Ascending aorta (tissue), 2 donors: ENCODE results near the gene CMTM8. TPM values are rescaled to one million over a fixed set of nuclear protein-coding genes. Genes with fewer than 3 reads are reported as not detected.

Experiments used
- DNase-seq, 2 donors: peaks; one replicate each; pipeline ENCODE4 v3.0.0-alpha.2; 2019; ENCODE audit warnings: low spot score in 2 of 2
- H3K27ac ChIP-seq, 2 donors: fragments of 200-600 bp; sonication (generic); one replicate each; pipeline ENCODE4 v1.5.1; 2016 to 2017; ENCODE audit warnings: mild to moderate bottlenecking in 1 of 2
- H3K27me3 ChIP-seq: fragments of 200-600 bp; sonication (generic); one replicate; pipeline ENCODE4 v1.5.1; 2017
- H3K36me3 ChIP-seq, 2 donors: fragments of 200-600 bp; sonication (generic); one replicate each; pipeline ENCODE4 v1.5.1; 2016
- H3K4me1 ChIP-seq, 2 donors: fragments of 200-600 bp; sonication (generic); one replicate each; pipeline ENCODE4 v1.5.1; 2016 to 2017; ENCODE audit warnings: mild to moderate bottlenecking in 1 of 2
- H3K4me3 ChIP-seq, 2 donors: fragments of 200-600 bp; sonication (generic); one replicate each; pipeline ENCODE4 v1.5.1; 2016 to 2017; ENCODE audit warnings: mild to moderate bottlenecking in 1 of 2
- H3K9me3 ChIP-seq, 2 donors: fragments of 200-600 bp; sonication (generic); one replicate each; pipeline ENCODE4 v1.5.1; 2016
- CTCF ChIP-seq, 3 experiments: fragments of 200-600 bp in 2 of 3; fragments of 450-650 bp in 1 of 3; sonication (generic) in 2 of 3; IDR thresholded peaks; one replicate each; pipeline ENCODE4 v1.5.1; 2016 to 2019; ENCODE audit warnings: antibody characterized with exemption in 3 of 3, mild to moderate bottlenecking in 1 of 3, moderate library complexity in 1 of 3
- intact Hi-C: fragments of 100-400 bp; cut with DNase I; formaldehyde crosslinking; loops from one replicate; pipeline ENCODE4 v1.15.1; 2023
- total RNA-seq: library from RNA; depleted of rRNA; stranded (reverse); fragments of >200 nt; gene quantifications from one replicate; pipeline ENCODE4 v1.1.0, GENCODE V29; 2016

CMTM8 gene
- total RNA-seq, 1 donor from 2014 or later: 6.6 TPM

- DNase-seq: no peak
- no peak overlapping the region for H3K4me3 ChIP-seq
- no peak for TF ChIP-seq CTCF (IDR thresholded peaks at IDR 0.05)
- no peak overlapping the region for H3K27ac ChIP-seq
- H3K4me1 ChIP-seq: no peaks in the 10 kb centered on the region
- H3K27me3 ChIP-seq: no peaks in the 10 kb centered on the region
- no peaks in the 10 kb centered on the region for H3K9me3 ChIP-seq
- intact Hi-C loops: no loop called here
- no peaks in the 10 kb centered on the region for H3K36me3 ChIP-seq
Observed at GRCh38 chr3:32340611-32341365, 102.3 kb downstream of the CMTM8 start.

GRCh38 chr3:32347343-32348125, 109.1 kb downstream of the CMTM8 start:
- Histone ChIP-seq H3K4me3 (no peak overlapping the region), H3K4me1 (no peaks in the 10 kb centered on the region), H3K27me3 (no peaks in the 10 kb centered on the region), H3K27ac (peak overlapping the region; percentile 32 to 59), H3K36me3 (no peaks in the 10 kb centered on the region), H3K9me3 (no peaks in the 10 kb centered on the region)
- TF ChIP-seq CTCF (IDR thresholded peaks at IDR 0.05): no peak
- intact Hi-C loops: no loop called here
- no peak for DNase-seq

GRCh38 chr3:32349184-32349583, 110.7 kb downstream of the CMTM8 start:
- intact Hi-C loops: no loop called here
- Histone ChIP-seq H3K27ac (no peak overlapping the region), H3K4me3 (no peak overlapping the region), H3K4me1 (no peaks in the 10 kb centered on the region), H3K36me3 (no peaks in the 10 kb centered on the region), H3K9me3 (no peaks in the 10 kb centered on the region), H3K27me3 (no peaks in the 10 kb centered on the region)
- TF ChIP-seq CTCF (IDR thresholded peaks at IDR 0.05): no peak
- DNase-seq: no peak

- Histone ChIP-seq H3K4me3 (no peak overlapping the region), H3K36me3 (no peaks in the 10 kb centered on the region), H3K27ac (no peak overlapping the region), H3K9me3 (no peaks in the 10 kb centered on the region), H3K4me1 (no peaks in the 10 kb centered on the region), H3K27me3 (no peaks in the 10 kb centered on the region)
- DNase-seq: no peak
- TF ChIP-seq CTCF (IDR thresholded peaks at IDR 0.05): no peak
- intact Hi-C loops: no loop called here
Observed at GRCh38 chr3:32352563-32352962, 114.1 kb downstream of the CMTM8 start.

GRCh38 chr3:32353351-32353750, 114.9 kb downstream of the CMTM8 start:
- intact Hi-C loops: no loop called here
- no peaks in the 10 kb centered on the region for H3K4me1 ChIP-seq
- no peaks in the 10 kb centered on the region for H3K27me3 ChIP-seq
- no peak overlapping the region for H3K27ac ChIP-seq
- no peaks in the 10 kb centered on the region for H3K36me3 ChIP-seq
- no peak overlapping the region for H3K4me3 ChIP-seq
- DNase-seq: no peak
- no peaks in the 10 kb centered on the region for H3K9me3 ChIP-seq
- no peak for TF ChIP-seq CTCF (IDR thresholded peaks at IDR 0.05)
